Middle frontal gyrus (tissue), 1 donor: ENCODE data around the gene TLE2.

Experiments
- DNase-seq: peaks from one replicate; pipeline ENCODE4 v3.0.0-alpha.2; 2015; ENCODE audit warnings: low spot score; ENCODE audit errors: extremely low spot score

The TLE2 gene

DNA sequence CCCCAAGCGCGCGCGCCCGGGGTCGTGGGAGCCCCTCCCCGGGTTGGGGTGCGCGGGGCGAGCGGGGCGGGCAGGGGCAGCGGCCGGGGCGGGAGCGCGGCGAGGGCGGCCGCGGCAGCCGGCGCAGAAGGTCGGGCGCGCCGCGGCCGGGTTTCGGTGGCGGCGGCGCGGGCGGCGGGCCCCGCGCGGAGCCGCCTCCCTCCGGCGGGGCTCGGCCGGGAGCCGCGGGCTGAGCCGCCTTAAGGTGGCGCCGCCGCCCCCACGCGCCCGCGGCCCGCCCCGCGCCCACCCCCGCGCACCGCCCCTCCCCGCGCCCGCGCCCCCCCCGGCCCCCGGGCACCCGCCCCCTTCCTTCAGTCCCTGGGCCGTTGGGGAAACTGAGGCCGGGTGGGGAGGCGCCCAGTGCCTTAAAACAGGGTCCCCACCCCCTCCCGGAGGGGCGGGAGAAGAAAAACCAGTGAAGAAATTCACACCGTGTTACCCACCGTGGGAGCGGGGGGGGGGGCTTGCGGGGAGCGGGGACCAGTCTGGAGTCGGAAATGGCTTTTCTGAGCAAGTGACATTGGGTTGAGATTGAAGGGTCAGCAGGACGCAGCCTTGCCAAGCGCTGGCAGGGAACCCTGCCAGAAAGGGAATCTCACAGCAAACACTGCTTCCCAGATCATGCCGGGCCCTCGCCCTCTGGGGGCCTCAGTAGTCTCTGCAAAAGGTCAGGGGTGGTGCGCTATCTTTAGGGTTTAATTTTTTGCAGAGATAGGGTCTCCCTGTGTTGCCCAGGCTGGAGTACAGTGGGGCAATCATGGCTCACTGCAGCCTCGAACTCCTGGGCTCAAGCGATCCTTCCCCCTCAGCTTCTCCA is at the start of gene TLE2:
Gene TLE2 (minus strand): TSS at position 216 of the 859 bp plus-strand sequence. CDS start 376 bp downstream, outside the sequence.
- no peak for DNase-seq

DNA sequence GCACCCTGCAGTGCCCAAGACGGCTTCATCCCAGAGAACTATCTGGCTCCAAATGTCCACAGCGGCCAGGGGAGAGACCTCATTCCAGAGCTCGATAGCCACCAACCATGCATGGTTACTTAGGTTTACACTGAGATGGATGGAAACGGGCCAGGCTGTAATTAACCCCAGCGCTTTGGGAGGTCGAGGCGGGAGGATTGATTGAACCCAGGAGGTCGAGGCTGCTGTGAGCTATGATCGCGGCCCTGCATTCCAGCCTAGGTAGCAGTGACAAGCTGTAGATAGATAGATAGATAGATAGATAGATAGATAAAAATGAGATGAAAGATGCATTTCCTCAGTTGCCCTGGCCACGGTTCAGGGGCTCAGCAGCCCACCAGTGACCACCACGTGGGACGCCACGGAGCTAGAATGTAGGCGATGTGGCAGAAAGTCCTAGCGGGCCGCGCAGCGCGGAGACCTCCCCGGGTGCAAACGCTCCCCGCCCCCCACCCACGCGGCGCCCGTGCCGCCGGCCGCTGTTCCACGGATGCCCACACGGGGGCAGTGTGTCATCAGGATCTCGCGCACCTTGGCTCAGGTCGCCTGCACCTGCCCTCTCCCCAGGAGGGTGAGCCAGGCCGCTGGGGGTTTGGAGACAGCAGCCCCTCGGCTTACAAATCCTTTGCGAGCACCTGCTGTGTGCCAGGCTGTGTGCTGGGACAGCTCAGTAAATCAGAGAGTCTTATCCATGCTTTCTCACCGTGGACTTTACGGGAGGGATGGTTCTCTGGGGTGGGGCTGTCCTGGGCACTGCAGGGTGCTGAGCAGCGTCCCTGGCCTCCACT is 46.7 kb upstream of the TLE2 start:
- no peak for DNase-seq

DNA sequence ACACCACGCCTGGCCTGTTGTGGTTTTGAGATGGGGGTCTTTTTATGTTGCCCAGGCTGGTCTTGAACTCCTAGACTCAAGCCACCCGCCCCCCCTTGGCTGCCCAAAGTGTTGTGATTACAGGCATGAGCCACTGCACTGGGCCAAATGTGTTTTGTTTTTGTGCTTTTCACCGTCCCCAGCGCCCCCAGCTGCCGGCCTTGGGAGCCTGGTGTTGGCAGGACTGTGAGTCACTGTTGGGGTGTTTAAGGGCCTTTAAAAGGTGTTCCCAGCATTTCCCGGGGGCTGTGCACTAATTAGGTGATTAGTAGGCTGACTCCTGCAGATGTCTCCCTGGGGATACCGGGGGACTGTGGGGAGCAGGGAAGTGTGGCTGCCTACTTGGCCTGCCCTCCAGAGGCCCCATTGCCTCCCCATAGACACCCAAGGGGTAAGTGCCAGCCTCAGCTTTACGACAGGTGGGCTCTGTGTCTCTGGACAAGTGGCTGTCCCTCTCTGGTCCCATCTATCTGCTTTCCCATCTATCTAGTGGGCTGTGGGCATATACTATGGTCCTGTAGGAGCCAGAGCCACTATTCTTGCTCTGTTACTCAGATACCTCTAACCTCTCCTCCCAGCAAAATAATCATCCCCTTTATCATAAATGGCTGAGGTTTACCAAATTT is 45.0 kb upstream of the TLE2 start:
- no peak for DNase-seq

DNA sequence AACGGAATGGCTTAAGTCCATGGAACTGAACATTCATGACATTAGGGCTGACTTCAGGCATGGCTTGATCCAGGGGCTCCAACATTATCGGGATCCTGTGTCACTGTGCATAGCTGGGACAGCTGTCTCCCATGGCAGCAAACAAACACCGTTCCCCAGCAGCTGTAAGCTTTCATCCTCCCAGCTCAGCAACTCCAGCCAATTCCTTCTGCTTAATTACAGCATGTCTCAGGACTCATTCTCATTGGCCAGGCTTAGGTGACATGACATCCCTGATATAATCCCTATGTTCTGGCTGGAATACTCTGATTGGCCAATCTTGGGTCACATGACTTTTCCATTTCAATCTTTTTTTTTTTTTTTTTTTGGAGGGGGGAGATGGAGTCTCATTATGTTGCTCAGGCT is 44.1 kb upstream of the TLE2 start:
- DNase-seq: no peak

DNA sequence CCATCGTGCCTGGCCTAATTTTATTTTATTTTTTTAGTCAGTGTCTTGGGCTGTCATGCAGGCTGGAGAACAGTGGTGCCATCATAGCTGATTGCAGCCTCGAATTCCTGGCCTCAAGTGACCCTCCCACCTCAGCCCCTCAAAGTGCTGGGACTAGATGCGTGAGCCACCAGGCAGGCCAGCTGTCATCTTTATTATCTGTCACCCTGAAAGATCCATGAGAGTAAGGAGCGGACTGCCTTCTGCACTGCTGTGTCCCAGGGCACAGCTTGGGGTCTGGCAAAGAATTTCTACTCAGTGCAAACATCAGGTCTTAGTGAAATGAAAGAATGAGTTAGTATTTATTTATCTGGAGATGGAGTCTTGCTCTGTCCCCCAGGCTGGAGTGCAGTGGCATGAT is 42.7 kb upstream of the TLE2 start:
- no peak for DNase-seq

DNA sequence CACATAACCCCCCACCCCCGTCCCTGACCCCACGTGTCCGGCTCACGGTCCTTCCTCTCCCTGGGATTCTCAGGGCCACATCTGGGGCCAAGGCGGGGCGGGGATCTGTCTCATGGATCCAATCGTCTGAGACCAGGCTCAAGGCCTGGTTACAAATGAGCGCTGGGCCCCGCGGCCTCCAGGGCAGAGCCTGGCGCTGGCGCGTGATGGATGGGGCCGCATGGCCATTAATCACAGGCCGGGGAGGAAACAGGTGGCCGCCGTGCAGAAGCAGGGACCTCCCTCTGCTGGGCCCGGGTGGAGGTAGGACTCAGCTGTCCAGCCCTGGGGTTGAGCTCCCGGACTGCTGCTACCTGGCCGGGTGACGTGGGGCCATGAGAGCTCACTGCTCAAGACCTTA is 39.0 kb upstream of the TLE2 start:
- DNase-seq: no peak

DNA sequence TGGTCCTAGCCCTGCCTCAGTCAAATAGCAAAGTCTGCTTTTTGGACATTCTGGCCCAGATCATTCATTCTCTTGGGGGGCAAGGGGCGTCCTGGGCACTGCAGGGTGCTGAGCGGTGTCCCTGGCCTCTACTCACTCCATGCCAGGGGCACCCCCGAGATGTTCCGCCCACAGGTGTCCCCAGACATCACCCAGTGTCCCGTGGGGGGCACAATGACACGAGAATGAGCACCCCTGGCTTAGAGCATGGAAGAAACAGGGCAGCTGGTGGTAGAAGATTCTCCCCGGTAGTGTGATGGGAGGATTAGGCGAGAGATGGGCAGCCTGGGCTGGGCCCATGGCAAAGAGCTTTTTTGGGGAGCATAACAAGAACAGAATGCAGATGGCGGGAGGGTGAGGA is 38.5 kb upstream of the TLE2 start:
- no peak for DNase-seq

DNA sequence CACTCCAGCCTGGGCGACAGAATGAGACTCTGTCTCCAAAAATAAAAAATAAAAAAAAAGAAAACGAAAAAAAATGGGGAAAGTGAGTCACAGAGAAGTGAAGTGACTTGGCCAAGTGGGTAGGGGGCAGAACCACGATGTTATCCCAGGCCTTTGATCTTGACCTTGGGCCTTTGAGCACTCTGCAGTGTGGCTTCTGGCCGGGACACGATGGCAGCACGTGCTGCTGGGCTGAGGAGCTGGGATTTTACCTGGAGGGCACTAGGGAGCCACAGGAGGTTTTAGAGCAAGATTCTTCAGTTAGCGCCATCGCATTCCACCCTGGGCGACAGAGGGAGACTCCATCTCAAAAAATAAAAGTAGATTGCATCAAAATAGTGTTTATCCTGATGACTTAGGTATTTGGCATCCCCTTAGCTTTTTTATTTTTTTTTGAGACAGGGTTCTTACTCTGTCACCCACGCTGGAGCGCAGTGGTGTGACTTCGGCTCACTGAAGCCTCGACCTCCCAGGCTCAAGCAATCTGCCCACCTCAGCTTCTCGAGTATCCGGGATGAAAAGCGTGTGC is 37.5 kb upstream of the TLE2 start:
- DNase-seq: no peak

DNA sequence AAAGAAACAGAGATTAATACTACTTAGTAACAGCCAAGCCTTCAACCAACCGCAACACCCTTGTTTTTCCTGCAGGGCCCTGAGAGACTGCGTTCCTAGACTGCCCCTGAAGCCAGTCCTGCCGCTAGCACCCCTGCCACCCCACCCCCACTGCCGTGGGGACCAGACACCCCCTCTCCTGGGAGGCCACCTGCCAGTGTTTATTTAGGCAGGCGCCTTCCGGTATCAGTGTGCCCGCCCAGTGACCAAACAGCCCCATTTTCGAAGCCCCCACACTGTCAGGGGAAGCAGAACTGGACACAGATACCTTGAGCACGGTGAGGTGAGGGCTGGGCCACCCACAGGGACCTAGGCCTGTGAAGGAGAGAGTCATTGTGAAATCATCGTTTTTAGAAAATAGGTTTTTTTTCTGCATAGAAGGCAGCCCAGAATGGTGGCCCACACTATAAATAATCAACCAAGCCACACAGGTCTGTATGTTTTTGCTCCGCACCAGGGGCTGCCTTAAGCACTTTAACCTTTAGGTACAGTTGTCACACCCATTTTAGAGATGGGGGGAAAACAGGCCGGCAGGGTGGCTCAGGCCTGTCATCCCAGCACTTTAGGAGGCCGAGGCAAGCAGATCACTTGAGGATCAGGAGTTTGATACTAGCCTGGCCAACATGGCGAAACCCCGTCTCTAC is 36.7 kb upstream of the TLE2 start:
- DNase-seq: no peak

DNA sequence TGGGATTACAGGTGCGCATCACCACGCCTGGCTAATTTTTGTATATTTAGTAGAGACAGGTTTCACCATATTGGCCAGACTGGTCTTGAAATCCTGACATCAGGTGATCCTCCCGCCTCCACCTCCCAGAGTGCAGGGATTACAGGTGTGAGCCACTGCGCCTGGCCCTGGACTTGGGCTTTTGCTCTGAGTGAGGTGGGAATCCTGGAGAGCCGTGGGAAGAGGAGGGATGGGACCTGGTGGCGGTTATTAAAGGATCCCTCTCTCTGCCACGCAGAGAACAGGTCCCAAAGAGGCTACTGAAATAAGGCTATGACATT is 34.9 kb upstream of the TLE2 start:
- no peak for DNase-seq

DNA sequence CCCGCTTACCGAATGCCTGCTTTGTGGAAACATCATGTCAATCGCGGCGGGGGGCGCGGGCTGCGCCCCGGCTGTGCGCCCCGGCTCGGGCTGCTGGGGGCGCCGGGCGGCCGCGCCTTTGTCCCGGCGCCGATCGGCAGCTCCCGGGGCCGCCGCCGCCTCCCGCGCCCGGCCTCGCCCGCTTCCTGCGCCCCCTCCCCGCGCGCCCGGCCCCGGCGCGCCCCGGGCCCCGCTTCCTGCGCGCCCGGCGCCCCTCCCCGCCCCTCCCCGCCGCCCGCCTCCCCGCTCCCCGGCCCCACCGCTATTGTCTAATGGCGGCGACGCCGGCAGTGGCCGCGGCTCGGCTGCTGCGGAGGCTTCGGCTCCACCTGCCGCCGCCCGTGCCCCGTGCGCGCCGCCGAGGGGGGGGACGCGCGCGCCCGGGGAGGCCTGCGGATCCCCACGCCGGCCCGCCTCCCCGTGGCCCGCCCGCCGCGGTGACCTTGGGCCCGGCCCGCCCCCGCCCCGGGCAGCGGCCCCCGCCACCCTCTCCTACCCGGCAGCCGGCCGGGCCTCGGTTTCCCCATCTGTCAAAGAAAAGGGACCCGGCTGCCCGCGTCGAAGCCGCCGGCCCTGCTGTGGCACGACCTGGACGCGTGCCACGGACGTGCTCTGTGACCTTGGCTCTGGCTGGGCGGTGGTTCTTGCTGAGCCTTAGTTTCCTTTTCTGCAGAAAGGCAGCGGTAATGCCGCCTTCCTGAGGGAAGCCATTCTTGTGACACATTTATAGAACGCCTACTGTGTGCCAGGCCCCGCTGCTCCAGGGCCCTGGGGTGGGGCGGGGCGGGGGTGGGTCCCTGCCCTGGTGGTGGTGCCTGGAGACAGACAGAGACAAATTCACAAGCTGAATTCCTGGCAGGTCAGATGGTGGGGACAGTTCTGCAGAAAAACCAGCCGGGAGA is 33.4 kb upstream of the TLE2 start, which contains the start of gene TLE5:
Gene TLE5 (minus strand): TSS at position 331 of the 941 bp plus-strand sequence. CDS start 295 bp downstream, at position 36.
- no peak for DNase-seq

DNA sequence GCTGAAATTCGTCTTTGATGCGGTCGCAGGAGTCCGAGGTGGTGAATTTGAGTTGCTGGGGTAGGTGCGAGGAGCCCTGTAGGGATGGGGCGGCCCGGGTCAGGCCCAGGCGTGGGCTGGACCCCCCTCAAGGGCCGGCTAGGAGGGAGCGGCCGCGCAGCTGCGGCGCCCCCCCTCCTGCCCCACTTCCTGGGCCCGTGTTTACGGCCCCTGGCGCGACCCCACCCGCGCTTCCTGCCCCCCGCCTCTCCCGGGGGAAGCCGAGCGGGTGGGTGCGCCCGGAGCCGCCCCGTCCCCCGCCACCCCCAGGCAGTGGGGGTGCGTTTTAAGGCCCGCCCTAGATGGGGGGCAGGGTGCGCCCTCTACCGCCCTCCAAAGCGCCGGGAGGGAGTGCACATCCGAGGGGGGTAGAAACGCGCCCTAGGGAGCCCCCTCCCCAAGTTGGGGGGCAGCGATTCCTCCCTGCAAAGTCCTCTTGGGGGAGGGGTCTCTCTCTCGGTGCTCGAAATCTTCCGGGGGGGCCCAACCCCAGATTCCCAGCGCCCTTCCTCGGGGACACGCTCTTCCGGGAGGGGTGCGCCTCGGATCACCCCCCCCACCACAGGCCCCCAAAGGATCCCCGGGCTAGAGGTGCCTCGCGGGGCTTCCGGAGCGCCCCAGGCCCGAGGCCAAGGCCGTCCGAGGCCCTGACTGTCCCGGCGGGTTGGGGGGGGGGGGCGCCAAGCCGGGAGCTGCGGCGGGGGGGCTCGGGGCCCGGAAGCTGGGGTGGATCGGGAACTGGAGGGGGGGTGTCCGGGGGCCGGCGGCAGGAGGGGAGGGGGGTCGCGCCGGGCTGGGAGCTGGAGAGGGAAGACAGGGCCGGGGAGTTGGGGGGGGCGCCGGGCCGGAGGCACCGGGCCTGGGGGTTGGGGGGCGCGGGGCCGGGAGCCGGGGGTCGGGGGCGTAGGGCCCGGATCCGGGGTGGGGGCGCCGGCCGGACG is 32.4 kb upstream of the TLE2 start:
- DNase-seq: no peak

DNA sequence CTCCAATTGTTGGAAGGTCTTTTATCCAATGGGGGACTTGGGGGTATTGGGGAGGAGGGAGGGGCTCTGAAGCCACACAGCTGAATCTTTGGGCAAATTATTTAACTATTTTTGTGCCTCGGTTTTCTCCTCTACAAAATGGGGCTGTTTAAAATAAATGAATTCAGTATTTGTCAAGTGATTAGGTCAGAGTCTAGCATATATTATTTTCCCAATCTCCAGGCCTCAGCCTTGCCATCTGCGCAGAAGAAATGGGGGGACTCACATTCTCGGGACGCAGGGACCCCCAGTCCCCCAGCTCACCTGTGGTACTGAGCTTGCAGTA is 31.7 kb upstream of the TLE2 start:
- DNase-seq: no peak

DNA sequence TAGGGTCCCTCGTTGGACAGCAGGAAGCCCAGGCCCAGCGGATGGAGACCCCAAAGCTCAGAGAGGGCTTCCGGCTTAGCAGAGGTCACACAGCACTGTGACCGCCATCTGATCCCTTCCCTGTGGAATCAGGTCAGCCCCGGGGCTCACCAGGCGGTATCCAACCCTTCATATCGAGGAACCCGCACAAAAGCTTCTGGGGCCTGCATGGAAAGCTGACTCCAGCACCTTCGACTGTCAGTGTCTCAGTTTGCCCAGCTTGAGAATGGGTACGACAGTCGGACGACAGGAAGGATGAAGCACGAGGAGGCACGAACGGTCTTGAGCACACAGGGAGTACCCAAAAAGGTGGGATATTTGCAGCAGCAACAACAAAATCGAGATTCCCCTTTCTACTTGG is 30.6 kb upstream of the TLE2 start:
- DNase-seq: no peak

DNA sequence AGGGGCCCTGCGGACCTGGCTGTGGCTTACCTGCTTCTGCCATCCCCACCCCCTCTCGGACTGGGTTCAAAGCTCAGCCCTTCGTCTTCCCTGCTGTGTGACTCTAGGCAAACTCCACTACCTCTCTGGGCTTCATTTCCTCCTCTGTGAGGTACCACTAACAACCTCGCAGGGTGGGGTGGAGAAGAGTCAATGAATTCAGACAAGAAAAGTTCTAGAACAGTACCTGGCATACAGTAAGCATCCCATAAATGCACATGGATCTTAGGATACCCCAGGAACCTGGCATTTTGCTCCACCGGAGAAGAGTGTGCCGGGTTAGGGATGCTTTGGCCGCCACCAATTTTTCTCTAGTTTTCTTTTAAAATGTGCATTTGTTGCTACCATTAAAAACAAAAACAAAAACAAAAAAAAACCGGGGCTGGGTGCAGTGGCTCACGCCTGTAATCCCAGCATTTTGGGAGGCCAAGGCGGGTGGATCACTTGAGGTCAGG is 29.8 kb upstream of the TLE2 start:
- DNase-seq: no peak

DNA sequence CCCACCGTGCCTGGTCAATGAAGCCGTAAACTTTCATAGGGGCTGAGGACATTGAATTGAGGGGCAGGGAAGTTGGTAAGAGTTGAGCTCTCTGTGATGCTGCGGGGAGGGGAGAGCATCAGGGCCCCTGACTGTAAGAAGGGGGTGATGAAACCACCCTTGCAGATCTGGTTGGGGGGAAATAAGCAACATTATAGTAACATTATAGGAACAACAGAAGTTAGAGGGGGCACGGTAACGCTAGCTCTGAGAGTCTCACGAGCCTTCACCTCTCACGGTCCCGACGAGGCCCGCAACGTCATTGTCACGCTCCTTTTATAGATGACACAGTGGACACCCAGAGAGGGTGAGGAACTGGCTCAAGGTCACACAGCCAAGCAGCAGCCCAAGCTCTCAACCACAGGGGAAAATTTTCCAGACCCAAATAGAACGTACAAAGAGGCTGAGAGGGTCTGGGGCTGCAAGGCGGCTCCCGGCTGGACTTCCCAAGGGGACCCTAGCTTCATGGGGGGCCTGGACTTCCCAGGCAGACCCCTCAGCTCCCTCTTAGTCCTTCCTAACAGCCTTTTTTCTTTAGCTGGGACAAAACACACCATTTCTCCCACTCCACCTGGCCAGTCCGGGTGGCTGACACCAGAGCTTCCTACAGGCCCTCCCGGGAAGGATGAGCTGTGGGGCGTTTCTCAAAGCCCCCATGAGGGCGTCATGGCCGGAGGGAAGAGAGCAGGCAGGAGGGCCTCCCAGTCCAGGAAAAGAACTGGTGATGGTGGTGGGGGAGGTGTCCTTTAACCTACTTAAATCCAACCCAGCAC is 29.1 kb upstream of the TLE2 start:
- DNase-seq: no peak

DNA sequence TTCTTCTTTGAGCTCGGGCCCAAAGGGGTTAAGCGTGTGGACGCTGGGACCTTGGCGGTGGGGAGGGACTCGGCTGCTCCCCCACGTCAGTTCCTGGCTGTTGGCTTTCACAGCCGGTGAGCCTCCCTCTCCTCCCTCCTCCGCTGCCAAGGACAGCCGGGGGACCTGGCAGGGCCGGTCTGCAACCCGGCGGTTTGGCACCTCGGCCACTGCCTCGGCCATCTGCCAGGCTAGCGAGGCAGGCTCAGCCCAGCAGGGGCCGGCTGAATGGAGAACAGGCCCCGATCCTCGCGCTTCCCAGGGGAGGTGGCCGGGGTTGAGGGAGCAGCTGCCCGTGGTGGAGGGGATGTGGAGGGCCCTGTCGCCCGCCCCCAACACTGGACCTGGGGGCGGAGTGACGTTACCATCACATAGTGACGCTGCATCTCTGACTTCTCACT is 28.2 kb upstream of the TLE2 start:
- peak; percentile 58 for DNase-seq
